Epithelial cell of prostate (primary cell): ENCODE data around the gene C2orf80.
"Not testable (repeated sequence)": the region's sequence is repeated elsewhere in the genome, so short reads cannot be mapped to it uniquely, and the experiment has no call there.

Experiments
- DNase-seq: peaks from one replicate; pipeline ENCODE4 v3.0.0-alpha.2; 2011; ENCODE audit warnings: low read depth, low spot score
- H3K27ac ChIP-seq: fragments of 450-650 bp; 2 replicates; pipeline ENCODE4 v1.5.1; 2017; ENCODE audit warnings: mild to moderate bottlenecking

The C2orf80 gene

DNA sequence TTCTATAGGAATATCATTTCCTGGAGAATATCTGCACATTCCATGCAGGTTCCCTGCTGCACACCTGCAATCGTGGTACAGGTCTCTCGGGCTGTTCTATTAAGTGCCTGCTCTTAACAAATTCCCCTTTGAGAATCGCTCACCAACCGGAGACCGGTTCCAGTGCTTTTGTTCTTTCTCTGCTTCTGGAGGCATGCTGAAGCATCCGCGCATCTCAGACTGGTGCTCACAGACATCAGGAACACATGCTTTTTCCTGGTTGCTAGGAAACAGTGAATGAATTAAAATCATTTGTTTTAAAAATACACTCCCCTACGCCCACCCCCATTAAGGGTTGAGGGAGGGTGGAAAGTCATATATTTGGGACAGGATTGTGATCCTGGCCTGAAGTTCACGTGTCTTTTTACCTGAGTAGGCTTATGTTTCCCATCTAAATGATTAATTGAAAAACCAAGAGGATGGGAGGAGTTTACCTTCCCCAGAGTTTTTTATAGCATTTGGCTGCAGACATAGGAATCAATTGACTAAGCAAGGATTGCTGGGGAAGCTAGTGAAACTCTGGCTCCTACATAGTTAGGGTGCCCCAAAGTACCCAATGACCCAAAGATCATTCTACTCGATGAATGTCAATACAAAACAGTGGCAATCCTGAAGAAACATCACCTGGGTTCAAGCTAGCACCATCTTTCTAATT is at the start of gene C2orf80:
TSS of gene C2orf80 (minus strand) at position 221 of the 694 bp plus-strand sequence. CDS start 3,044 bp downstream, outside the sequence.
- H3K27ac ChIP-seq, result no peak within 1 kb of the TSS
- no peak for DNase-seq

DNA sequence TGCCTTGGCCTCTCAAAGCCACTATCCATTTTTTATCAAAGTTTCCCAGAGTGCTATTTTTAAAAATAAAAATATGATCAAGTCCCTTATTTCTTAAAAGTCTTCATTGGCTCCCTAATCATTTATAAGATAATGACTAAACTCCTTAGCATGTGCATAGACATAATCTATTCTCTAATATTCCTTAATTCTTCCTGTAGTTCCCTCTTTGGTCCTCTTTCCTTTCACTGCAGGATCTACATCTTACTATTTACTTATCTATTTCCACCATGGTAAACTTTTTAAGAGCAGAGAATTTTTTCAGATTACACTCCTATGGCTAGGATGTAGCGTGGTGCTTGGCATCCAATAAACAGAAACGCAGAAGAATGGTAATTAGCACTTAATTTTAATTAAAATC is 46.0 kb upstream of the C2orf80 start:
- DNase-seq, result no peak
- no peak overlapping the region for H3K27ac ChIP-seq

GRCh38 chr2:208234786-208235185 is 45.0 kb upstream of the C2orf80 start:
- H3K27ac ChIP-seq, result no peak overlapping the region
- no peak for DNase-seq

DNA sequence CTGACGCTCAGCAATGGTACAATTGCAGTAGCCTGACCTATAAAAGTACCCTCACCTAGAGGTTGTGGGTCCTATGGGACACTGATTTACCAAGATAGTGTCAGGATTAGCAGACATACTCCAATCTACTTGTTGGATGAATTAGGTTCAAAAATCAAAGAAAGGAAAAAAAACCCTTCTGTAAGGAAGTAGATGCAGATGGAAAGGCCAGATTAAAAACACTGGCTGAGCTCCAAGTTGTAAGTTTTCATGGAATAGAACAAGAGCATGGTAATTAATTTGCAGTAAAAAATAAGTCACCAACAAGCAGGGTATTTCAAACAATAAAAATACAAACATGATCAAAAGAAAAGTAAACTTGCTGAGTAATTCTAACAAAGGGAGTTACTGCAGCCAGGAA is 38.6 kb upstream of the C2orf80 start:
- no peak for DNase-seq

GRCh38 chr2:208227581-208228232 is 37.9 kb upstream of the C2orf80 start:
- H3K27ac ChIP-seq, result no peak overlapping the region
- no peak for DNase-seq

More for the DNA sequence above, 38.6 kb upstream of the C2orf80 start:
- no peak overlapping the region for H3K27ac ChIP-seq

- no peak for DNase-seq
- H3K27ac ChIP-seq, result no peak overlapping the region
Measured at GRCh38 chr2:208224802-208225201, 35.0 kb upstream of the C2orf80 start.

DNA sequence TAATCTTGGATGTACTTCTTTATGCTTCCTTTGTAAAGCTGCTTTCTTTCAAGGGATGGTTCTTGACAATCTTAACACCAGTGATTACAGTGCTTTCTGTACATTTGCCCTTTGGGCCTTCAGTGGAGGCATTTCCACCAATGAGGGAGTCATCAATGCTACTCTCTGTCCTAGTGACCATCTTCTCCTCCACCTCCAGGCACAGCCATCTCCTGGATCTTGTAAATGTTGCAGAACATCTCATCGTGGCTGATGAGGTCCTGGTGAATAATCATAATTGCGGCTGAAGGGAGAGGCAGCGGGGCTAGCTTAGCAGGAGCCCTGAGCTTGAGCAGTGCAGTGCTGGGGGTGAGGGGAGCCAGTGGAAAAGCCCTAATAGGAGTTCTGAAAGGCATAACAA is 32.5 kb upstream of the C2orf80 start:
- H3K27ac ChIP-seq, result no peak overlapping the region
- peak; percentile 44 for DNase-seq

- H3K27ac ChIP-seq, DNase-seq: not testable (repeated sequence)
Measured at GRCh38 chr2:208221873-208222272, 32.0 kb upstream of the C2orf80 start.

- no peak for DNase-seq
- no peak overlapping the region for H3K27ac ChIP-seq
Measured at GRCh38 chr2:208210688-208211451, 21.0 kb upstream of the C2orf80 start.

GRCh38 chr2:208208335-208209085 is 18.7 kb upstream of the C2orf80 start:
- no peak for DNase-seq

DNA sequence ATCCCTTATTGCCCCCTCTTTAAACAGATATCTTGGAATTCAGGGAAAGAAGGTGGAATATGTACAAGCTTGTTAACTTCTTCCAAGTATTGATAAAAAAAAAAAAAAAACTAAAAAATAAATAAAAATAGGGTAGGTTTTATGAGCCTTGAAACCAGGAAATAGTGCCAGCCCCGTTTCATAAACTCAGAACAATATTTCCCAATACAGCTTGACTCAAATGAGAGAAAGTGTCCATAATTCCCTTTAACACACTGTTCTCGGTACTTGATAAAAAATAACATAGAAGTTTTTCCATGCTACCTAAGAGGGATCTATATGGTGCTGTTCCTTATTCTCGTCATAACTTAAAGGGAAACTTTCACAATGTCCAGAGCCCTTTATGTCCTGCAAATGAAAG is 17.9 kb upstream of the C2orf80 start:
- DNase-seq, result no peak
- H3K27ac ChIP-seq, result no peak overlapping the region

More at GRCh38 chr2:208208335-208209085, 18.7 kb upstream of the C2orf80 start:
- H3K27ac ChIP-seq, result no peak overlapping the region

GRCh38 chr2:208204166-208204565 is 14.3 kb upstream of the C2orf80 start:
- no peak overlapping the region for H3K27ac ChIP-seq
- no peak for DNase-seq

- DNase-seq, result no peak
- H3K27ac ChIP-seq, result no peak overlapping the region
Measured at GRCh38 chr2:208195531-208195930, 5.7 kb upstream of the C2orf80 start.

DNA sequence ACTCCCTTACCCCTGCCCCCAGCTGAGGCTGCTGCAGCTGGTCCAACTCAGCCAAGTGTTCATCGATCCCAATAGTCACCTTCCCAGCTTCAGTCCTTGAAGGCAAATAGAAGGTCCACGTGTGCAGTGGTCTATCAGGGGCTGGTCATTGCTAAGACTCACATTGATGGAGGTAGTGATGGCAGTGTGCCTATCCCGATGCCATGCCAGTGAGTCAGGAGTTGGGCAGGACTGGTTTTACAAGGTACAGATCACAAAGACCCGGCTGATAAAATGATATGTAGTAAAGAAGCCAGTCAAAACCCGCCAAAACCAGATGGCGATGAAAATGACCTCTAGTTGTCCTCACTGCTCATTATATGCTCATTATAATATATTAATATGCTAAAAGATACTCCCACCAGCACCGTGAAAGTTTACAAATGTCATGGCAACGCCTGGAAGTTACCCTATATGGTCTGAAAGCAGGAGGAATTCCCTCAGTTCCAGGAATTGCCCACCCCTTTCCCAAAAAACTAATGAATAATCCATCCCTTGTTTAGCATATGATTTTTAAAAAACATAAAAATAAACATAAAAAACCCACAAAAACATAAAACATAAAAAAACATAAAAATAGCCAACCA is 2.9 kb upstream of the C2orf80 start:
- DNase-seq, result peak; percentile 39

GRCh38 chr2:208189069-208189809 is 591 bp downstream of the C2orf80 start:
- no peak for DNase-seq
- no peak overlapping the region for H3K27ac ChIP-seq

More for the DNA sequence above, 2.9 kb upstream of the C2orf80 start:
- H3K27ac ChIP-seq, result no peak overlapping the region

GRCh38 chr2:208186893-208187292 is 2.9 kb downstream of the C2orf80 start:
- H3K27ac ChIP-seq, result no peak overlapping the region
- DNase-seq, result no peak

GRCh38 chr2:208186465-208186864 is 3.4 kb downstream of the C2orf80 start:
- H3K27ac ChIP-seq, result no peak overlapping the region

GRCh38 chr2:208183972-208184705 is 5.7 kb downstream of the C2orf80 start:
- no peak overlapping the region for H3K27ac ChIP-seq
- DNase-seq, result no peak

More at GRCh38 chr2:208186465-208186864, 3.4 kb downstream of the C2orf80 start:
- no peak for DNase-seq
